ENCODE results near the gene ENAH.

DNA sequence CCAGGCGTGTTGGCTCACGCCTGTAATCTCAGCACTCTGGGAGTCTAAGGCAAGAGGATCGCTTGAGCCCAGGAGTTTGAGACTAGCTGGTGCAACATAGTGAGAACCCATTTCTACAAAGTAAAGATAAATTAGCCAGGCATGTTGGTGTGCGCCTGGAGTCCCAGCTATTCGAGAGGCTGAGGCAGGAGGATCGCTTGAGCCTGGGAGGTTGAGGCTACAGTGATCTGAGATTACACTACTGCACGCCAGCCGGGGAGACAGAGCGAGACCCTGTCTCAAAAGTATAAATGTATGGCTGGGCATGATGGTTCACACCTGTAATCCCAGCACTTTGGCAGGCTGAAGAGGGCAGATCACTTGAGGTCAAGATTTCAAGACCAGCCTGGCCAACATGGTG lies 173.6 kb downstream of the ENAH start:
- TF ChIP-seq YY1 (IDR thresholded peaks at IDR 0.05; ENCODE audit: insufficient read depth, insufficient read length) = no peak
- TF ChIP-seq ZNF274 (IDR thresholded peaks at IDR 0.05; ENCODE audit: low read depth, low read length) = no peak
- TF ChIP-seq SUZ12 (IDR thresholded peaks at IDR 0.05; ENCODE audit: extremely low read depth, insufficient read depth, insufficient read length) = no peak
